Stimulated activated CD8-positive, alpha-beta memory T cell treated with anti-CD3 and anti-CD28 coated beads, Interleukin-2, amount 100 ng/mL, for 48 hours (primary cell): ENCODE data around the gene CMA1.
"Not testable (repeated sequence)": the region's sequence is repeated elsewhere in the genome, so short reads cannot be mapped to it uniquely, and the experiment has no call there.

Experiments
- DNase-seq, 2 donors: peaks; one replicate each; pipeline ENCODE4 v3.0.0-alpha.2; 2020; ENCODE audit warnings: low read depth in 2 of 2

The CMA1 gene, protein sequence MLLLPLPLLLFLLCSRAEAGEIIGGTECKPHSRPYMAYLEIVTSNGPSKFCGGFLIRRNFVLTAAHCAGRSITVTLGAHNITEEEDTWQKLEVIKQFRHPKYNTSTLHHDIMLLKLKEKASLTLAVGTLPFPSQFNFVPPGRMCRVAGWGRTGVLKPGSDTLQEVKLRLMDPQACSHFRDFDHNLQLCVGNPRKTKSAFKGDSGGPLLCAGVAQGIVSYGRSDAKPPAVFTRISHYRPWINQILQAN

GRCh38 chr14:24508155-24508840 is at the start of gene CMA1:
TSS of gene CMA1 (minus strand) at chr14:24508265. CDS start at chr14:24508235, 30 bp downstream.
- no peak for DNase-seq

- no peak for DNase-seq
These were observed 48.7 kb upstream of the CMA1 start for GRCh38 chr14:24556756-24557155.

GRCh38 chr14:24549064-24549463 is 41.0 kb upstream of the CMA1 start:
- not testable (repeated sequence) for DNase-seq

GRCh38 chr14:24542346-24542936 is 34.4 kb upstream of the CMA1 start:
- DNase-seq = no peak

- DNase-seq = no peak
These were observed 27.7 kb upstream of the CMA1 start for GRCh38 chr14:24535737-24536136.

GRCh38 chr14:24534286-24534685 is 26.2 kb upstream of the CMA1 start:
- no peak for DNase-seq

- not testable (repeated sequence) for DNase-seq
These were observed 18.0 kb upstream of the CMA1 start for GRCh38 chr14:24525877-24526620.

DNA sequence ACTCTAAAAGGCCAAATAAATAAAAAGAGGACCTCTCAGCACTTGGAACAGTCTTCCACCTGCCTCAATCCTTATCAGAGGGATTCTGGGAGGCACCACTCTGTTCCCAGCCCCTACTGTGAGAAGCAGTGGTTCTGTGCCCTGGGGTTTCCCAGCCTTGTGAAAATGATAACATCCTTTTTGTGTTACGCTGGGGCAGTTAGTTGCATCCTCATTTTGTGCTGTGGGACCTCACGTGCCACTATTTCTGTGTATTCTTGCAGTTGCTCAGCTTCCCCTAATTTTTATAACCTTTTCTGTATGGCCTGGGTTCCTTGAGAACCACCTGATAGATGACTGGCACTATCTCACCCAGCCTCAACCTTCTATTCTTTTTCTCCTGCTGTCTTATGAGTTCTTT is 10.8 kb upstream of the CMA1 start:
- no peak for DNase-seq

GRCh38 chr14:24514209-24514608 is 6.1 kb upstream of the CMA1 start:
- no peak for DNase-seq

DNA sequence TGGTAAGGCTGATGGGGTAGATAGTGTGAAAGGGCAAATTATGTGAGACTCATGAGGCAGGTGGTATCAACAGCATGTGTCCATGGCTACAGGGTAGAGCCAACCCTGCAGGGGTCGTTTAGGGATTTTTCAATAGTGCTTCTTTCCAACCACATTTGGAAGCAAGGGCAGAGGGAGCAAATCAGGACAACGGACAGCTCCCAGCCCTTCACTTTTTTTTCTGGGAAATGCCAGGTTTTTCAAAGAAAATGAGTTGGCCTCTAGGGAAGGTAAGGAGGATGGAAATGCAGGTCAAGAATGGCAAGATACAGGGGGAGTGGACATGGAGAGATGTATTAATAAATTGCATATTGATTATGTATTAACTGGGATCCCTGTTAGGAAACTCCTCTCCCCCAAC is 4.9 kb upstream of the CMA1 start:
- DNase-seq = no peak

- DNase-seq = no peak
These were observed 1.6 kb downstream of the CMA1 start for GRCh38 chr14:24506443-24506842.

DNA sequence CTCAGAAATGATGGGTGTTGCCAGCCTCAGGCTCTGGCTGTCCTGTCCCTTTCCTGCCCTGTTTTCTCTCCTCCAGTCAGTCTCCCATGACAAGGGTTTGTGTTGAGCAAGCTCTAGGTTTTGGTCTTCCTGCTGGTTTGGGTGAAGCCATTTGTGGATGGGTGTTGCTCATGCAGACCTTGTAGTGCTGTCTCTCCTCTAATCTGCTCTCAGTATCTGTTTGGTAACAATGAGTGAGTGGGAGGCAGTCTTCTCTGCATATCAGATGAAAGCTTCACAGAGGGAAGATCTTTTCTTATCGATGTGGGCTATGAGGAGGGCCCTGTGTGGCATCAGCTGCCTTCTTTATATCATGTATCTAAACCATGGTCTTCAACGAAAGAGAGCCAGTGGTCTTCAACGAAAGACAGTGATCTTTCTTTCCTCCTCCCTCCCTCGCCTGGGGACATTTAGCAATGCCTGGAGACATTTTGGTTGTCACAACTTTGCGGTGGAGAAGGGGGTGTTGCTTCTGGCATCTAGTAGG is 3.6 kb downstream of the CMA1 start:
- DNase-seq = no peak

DNA sequence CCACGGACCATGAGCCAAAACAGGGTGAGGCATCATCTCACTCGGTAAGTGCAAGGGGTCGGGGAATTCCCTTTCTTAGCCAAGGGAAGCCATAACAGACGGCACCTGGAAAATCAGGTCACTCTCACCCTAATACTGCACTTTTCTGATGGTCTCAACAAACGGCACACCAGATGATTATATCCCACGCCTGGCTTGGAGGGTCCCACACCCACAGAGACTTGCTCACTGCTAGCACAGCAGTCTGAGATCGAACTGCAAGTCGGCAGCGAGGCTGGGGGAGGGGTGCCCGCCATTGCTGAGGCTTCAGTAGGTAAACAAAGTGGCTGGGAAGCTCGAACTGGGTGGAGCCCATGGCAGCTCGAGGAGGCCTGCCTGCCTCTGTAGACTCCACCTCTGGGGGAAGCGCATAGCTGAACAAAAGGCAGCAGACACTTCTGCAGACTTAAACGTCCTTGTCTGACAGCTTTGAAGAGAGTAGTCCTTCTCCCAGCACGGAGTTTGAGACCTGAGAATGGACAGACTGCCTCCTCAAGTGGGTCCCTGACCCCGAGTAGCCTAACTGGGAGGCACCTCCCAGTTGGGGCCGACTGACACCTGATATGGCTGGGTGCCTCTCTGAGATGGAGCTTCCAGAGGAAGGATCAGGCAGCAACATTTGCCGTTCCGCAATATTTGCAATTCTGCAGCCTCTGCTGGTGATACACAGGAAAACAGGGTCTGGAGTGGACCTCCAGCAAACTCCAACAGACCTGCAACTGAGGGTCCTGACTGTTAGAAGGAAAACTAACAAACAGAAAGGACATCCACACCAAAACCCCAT is 16.3 kb downstream of the CMA1 start:
- DNase-seq = not testable (repeated sequence)

GRCh38 chr14:24483604-24484252 is 24.3 kb downstream of the CMA1 start:
- no peak for DNase-seq

DNA sequence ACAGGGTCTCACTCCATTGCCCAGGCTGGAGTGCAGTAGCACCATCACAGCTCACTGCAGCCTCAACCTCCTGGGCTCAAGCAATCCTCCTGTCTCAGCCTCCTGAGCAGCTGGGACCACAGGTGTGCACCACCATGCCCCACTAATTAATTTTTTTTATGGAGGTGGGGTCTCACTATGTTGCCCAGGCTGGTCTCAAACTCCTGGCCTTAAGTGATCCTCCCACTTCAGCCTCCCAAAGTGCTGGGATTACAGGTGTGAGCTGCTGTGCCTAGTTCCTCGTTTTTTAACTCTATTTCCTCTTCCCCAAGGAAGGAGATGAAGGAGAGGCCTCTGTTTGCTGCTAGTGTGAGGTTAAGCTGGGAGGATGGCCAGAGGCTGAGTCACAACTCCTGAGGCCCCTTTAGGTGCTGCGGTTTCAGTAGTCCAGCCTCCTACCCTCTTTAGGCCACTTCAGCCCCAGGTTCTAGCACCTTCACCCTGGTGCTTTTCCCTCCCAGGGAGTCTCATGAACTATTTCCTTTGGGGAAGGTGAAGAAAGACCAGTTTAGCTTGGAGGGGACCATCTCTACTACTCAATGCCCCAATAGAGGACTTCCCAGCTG is 25.3 kb downstream of the CMA1 start:
- not testable (repeated sequence) for DNase-seq

DNA sequence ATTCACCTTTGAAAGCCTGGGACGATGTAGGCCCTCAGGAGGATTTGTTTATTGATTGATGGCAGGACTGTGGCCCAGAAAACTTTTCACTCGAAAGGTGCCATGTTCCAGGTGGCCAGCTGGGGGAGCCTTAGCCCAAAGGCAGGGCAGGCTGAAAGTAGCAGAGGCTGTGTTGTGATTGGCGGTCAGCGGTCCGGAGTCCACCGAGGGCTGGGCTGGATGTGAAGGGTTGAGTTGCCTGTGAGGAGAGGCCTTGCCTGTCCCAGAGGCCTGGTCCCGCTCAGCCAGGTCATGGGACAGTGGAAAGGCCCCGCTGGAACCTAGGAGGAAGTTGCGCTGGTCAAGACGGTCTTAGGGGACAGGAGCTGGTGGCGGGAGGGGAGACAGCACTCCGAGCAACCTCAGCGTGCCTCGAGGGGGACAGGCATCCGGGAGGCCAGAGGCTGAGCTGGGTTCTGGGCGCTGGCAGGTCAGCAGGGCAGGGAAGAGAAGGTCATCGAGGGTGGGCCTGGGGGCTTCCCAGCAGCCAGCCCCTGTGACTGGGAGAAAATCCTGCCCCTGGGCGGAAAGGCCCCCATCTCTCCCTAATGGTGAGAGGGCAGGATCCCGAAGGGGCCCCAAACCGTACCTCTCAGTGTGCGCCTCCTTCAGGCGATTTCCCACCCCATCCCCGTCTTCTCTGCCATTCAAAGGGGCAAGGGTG is 26.3 kb downstream of the CMA1 start:
- DNase-seq = peak; percentile 32 to 50

DNA sequence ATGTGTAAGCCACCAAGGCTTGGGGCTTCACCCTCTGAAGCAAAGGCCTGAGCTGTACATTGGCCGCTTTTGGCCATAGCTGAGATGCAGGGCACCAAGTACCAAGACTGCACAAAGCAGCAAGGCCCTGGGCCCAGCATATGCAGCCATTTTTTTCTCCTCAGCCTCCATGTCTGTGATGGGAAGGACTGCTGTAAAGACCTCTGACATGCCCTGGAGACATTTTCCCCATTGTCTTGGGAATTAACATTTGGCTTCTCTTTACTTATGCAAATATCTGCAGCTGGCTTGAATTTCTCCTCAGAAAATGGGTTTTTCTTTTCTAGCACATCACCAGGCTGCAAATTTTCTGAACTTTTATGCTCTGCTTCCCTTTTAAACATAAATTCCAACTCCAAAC is 28.1 kb downstream of the CMA1 start:
- DNase-seq = not testable (repeated sequence)

DNA sequence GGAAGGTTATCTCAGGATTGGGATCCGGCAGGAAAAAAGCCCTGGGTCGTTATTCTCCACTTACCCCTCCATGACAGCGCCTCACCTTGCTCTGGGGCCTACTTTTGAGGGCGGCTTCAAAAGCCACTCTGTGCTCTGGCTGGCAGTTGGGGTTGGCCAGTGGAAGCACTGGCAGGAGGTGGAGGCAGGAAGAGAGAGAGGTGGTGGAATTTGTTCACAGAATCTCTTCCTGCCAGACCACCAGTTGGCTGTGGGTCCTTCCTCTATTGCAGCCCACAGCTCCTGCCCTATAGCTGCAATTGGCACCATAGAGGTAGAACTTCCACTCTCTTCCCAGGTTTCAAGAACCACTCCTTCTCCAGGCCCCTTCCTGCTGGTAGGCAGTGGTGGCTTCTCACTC is 32.8 kb downstream of the CMA1 start:
- DNase-seq = no peak

DNA sequence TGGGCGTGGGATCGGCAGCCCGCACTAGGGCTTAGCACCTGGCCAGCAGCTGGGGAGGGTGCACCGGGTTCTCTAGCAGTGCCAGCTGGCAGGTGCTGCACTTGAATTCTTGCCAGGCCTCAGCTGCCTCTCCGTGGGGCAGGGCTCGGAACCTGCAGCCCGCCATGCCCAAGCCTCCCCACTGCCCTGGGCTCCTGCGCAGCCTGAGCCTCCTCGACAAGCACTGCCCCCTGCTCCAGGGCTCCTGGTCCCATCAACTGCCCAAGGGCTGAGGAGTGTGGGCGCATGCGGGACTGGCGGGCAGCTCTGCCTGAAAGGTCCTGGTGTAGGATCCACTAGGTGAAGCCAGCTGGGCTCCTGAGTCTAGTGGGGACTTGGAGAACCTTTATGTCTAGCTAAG is 34.9 kb downstream of the CMA1 start:
- no peak for DNase-seq

DNA sequence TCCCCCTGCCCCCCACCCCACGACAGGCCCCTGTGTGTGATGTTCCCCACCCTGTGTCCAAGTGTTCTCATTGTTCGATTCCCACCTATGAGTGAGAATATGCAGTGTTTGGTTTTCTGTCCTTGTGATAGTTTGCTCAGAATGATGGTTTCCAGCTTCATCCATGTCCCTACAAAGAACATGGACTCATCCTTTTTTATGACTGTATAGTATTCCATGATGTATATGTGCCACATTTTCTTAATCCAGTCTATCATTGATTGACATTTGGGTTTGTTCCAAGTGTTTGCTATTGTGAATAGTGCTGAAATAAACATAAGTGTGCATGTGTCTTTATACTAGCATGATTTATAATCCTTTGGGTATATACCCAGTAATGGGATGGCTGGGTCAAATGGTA is 37.6 kb downstream of the CMA1 start:
- not testable (repeated sequence) for DNase-seq
